ENCODE data around the gene GCG. TPM values are rescaled to one million over a fixed set of nuclear protein-coding genes. Genes with fewer than 3 reads are reported as not detected.

Gene GCG
- total RNA-seq, 2 experiments from 2014 or later, result not detected

- ChIA-PET POLR2A (no interaction called here), CTCF (interaction anchor here (10.9 kb wide), 1 partner anchor 147 kb away, joined by 182 read pairs; no protein-coding TSS in a partner anchor)
- DNase-seq, result no peak
- H3K36me3 Mint-ChIP-seq, result no peaks in the 10 kb centered on the region
- H3K4me1 Mint-ChIP-seq (ENCODE audit: low read depth), result peaks cover 2% of the 10 kb centered on the region
- no peaks in the 10 kb centered on the region for H3K9me3 Mint-ChIP-seq
- no peak overlapping the region for H3K27ac Mint-ChIP-seq
- intact Hi-C loops (cut with micrococcal nuclease), result no loop called here
- H3K4me3 Mint-ChIP-seq, result no peak overlapping the region
- peaks cover 28% of the 10 kb centered on the region for H3K27me3 Mint-ChIP-seq
Measured at GRCh38 chr2:162148956-162149355, 3.1 kb downstream of the GCG start.

- no peaks in the 10 kb centered on the region for H3K36me3 Mint-ChIP-seq
- H3K4me1 Mint-ChIP-seq (ENCODE audit: low read depth), result no peaks in the 10 kb centered on the region
- no peak overlapping the region for H3K4me3 Mint-ChIP-seq
- intact Hi-C loops (cut with micrococcal nuclease), result no loop called here
- DNase-seq, result no peak
- ChIA-PET POLR2A (no interaction called here), CTCF (interaction anchor here (0.8 to 2.4 kb wide), 4 partner anchors 10 to 157 kb away, joined by 3 to 10 read pairs (median 3); no protein-coding TSS in a partner anchor)
- H3K27me3 Mint-ChIP-seq, result peaks cover 25% of the 10 kb centered on the region
- H3K9me3 Mint-ChIP-seq, result no peaks in the 10 kb centered on the region
- H3K27ac Mint-ChIP-seq, result no peak overlapping the region
Measured at GRCh38 chr2:162143969-162144368, 8.1 kb downstream of the GCG start.

- intact Hi-C loops (cut with micrococcal nuclease), result no loop called here
- Mint-ChIP-seq H3K4me3 (no peak overlapping the region), H3K36me3 (no peaks in the 10 kb centered on the region), H3K9me3 (no peaks in the 10 kb centered on the region), H3K27ac (no peak overlapping the region), H3K4me1 (ENCODE audit: low read depth) (no peaks in the 10 kb centered on the region), H3K27me3 (peaks cover 12% of the 10 kb centered on the region)
- DNase-seq, result no peak
- ChIA-PET CTCF (interaction anchor here (1.3 to 1.6 kb wide), 2 partner anchors 15 to 17 kb away, joined by 4 to 5 read pairs; no protein-coding TSS in a partner anchor), POLR2A (no interaction called here)
Measured at GRCh38 chr2:162138310-162138709, 13.7 kb downstream of the GCG start.

GRCh38 chr2:162127422-162127821, 24.6 kb downstream of the GCG start:
- Mint-ChIP-seq H3K27me3 (no peaks in the 10 kb centered on the region), H3K9me3 (peaks cover 2% of the 10 kb centered on the region), H3K36me3 (no peaks in the 10 kb centered on the region), H3K4me1 (ENCODE audit: low read depth) (peaks cover 8% of the 10 kb centered on the region), H3K4me3 (no peak overlapping the region), H3K27ac (no peak overlapping the region)
- ChIA-PET POLR2A (no interaction called here), CTCF (interaction anchor here (0.8 to 3.6 kb wide), 7 partner anchors 26 to 541 kb away, joined by 3 to 43 read pairs (median 4); no protein-coding TSS in a partner anchor)
- intact Hi-C loops (cut with micrococcal nuclease), result loop anchor here (10.0 kb wide), 1 partner anchor 703 kb away; no protein-coding TSS in a partner anchor
- no peak for DNase-seq

- Mint-ChIP-seq H3K27ac (no peak overlapping the region), H3K4me3 (no peak overlapping the region), H3K27me3 (no peaks in the 10 kb centered on the region), H3K36me3 (no peaks in the 10 kb centered on the region), H3K9me3 (peaks cover 2% of the 10 kb centered on the region), H3K4me1 (ENCODE audit: low read depth) (peaks cover 8% of the 10 kb centered on the region)
- ChIA-PET CTCF (interaction anchor here (0.8 to 3.6 kb wide), 12 partner anchors 9 to 540 kb away, joined by 3 to 43 read pairs (median 4); no protein-coding TSS in a partner anchor), POLR2A (no interaction called here)
- no peak for DNase-seq
- intact Hi-C loops (cut with micrococcal nuclease), result loop anchor here (10.0 kb wide), 1 partner anchor 702 kb away; no protein-coding TSS in a partner anchor
Measured at GRCh38 chr2:162126527-162126926, 25.5 kb downstream of the GCG start.

GRCh38 chr2:162126111-162126519, 25.9 kb downstream of the GCG start:
- no peak for DNase-seq
- Mint-ChIP-seq H3K36me3 (no peaks in the 10 kb centered on the region), H3K27ac (no peak overlapping the region), H3K4me1 (ENCODE audit: low read depth) (peaks cover 8% of the 10 kb centered on the region), H3K27me3 (no peaks in the 10 kb centered on the region), H3K9me3 (peaks cover 2% of the 10 kb centered on the region), H3K4me3 (no peak overlapping the region)
- intact Hi-C loops (cut with micrococcal nuclease), result loop anchor here (10.0 kb wide), 1 partner anchor 701 kb away; no protein-coding TSS in a partner anchor
- CTCF ChIA-PET, result interaction anchor here (0.6 to 3.6 kb wide), 13 partner anchors 9 to 540 kb away, joined by 3 to 43 read pairs (median 4); no protein-coding TSS in a partner anchor
- POLR2A ChIA-PET, result no interaction called here

GRCh38 chr2:162125138-162125537, 26.9 kb downstream of the GCG start:
- CTCF ChIA-PET, result interaction anchor here (0.6 to 3.6 kb wide), 23 partner anchors 11 to 539 kb away, joined by 3 to 43 read pairs (median 5); no protein-coding TSS in a partner anchor
- POLR2A ChIA-PET, result no interaction called here
- peaks cover 8% of the 10 kb centered on the region for H3K4me1 Mint-ChIP-seq (ENCODE audit: low read depth)
- no peak overlapping the region for H3K27ac Mint-ChIP-seq
- intact Hi-C loops (cut with micrococcal nuclease), result loop anchor here (10.0 kb wide), 1 partner anchor 700 kb away; no protein-coding TSS in a partner anchor
- H3K9me3 Mint-ChIP-seq, result no peaks in the 10 kb centered on the region
- no peaks in the 10 kb centered on the region for H3K27me3 Mint-ChIP-seq
- H3K36me3 Mint-ChIP-seq, result no peaks in the 10 kb centered on the region
- DNase-seq, result no peak
- H3K4me3 Mint-ChIP-seq, result no peak overlapping the region

GRCh38 chr2:162123806-162124758, 28.0 kb downstream of the GCG start:
- H3K4me3 Mint-ChIP-seq, result no peak overlapping the region
- ChIA-PET POLR2A (no interaction called here), CTCF (interaction anchor here (0.7 to 3.6 kb wide), 16 partner anchors 18 to 538 kb away, joined by 3 to 43 read pairs (median 5); no protein-coding TSS in a partner anchor)
- no peaks in the 10 kb centered on the region for H3K36me3 Mint-ChIP-seq
- intact Hi-C loops (cut with micrococcal nuclease), result loop anchor here (1.0 to 10.0 kb wide), 6 partner anchors 67 to 699 kb away; no protein-coding TSS in a partner anchor
- peaks cover 8% of the 10 kb centered on the region for H3K4me1 Mint-ChIP-seq (ENCODE audit: low read depth)
- no peak for DNase-seq
- no peak overlapping the region for H3K27ac Mint-ChIP-seq
- H3K9me3 Mint-ChIP-seq, result no peaks in the 10 kb centered on the region
- H3K27me3 Mint-ChIP-seq, result no peaks in the 10 kb centered on the region

GRCh38 chr2:162118166-162119031, 33.6 kb downstream of the GCG start:
- POLR2A ChIA-PET, result no interaction called here
- intact Hi-C loops (cut with micrococcal nuclease), result no loop called here
- Mint-ChIP-seq H3K27ac (no peak overlapping the region), H3K9me3 (peaks cover 10% of the 10 kb centered on the region), H3K4me3 (no peak overlapping the region), H3K27me3 (no peaks in the 10 kb centered on the region), H3K36me3 (no peaks in the 10 kb centered on the region), H3K4me1 (ENCODE audit: low read depth) (peaks cover 4% of the 10 kb centered on the region)
- CTCF ChIA-PET, result interaction anchor here (1.2 kb wide), 1 partner anchor 8 kb away, joined by 5 read pairs; no protein-coding TSS in a partner anchor
- no peak for DNase-seq

GRCh38 chr2:162116352-162116751, 35.7 kb downstream of the GCG start:
- intact Hi-C loops (cut with micrococcal nuclease), result no loop called here
- H3K9me3 Mint-ChIP-seq, result peaks cover 10% of the 10 kb centered on the region
- H3K27me3 Mint-ChIP-seq, result no peaks in the 10 kb centered on the region
- no peak overlapping the region for H3K27ac Mint-ChIP-seq
- POLR2A ChIA-PET, result no interaction called here
- DNase-seq, result no peak
- H3K4me1 Mint-ChIP-seq (ENCODE audit: low read depth), result peaks cover 4% of the 10 kb centered on the region
- CTCF ChIA-PET, result no interaction called here
- no peaks in the 10 kb centered on the region for H3K36me3 Mint-ChIP-seq
- H3K4me3 Mint-ChIP-seq, result no peak overlapping the region

GRCh38 chr2:162115076-162115475, 37.0 kb downstream of the GCG start:
- POLR2A ChIA-PET, result no interaction called here
- Mint-ChIP-seq H3K9me3 (peaks cover 10% of the 10 kb centered on the region), H3K4me1 (ENCODE audit: low read depth) (peaks cover 4% of the 10 kb centered on the region), H3K27me3 (no peaks in the 10 kb centered on the region), H3K27ac (no peak overlapping the region), H3K4me3 (no peak overlapping the region), H3K36me3 (no peaks in the 10 kb centered on the region)
- intact Hi-C loops (cut with micrococcal nuclease), result no loop called here
- CTCF ChIA-PET, result no interaction called here
- DNase-seq, result no peak
